ENCODE data around the gene TSEN15.

DNA sequence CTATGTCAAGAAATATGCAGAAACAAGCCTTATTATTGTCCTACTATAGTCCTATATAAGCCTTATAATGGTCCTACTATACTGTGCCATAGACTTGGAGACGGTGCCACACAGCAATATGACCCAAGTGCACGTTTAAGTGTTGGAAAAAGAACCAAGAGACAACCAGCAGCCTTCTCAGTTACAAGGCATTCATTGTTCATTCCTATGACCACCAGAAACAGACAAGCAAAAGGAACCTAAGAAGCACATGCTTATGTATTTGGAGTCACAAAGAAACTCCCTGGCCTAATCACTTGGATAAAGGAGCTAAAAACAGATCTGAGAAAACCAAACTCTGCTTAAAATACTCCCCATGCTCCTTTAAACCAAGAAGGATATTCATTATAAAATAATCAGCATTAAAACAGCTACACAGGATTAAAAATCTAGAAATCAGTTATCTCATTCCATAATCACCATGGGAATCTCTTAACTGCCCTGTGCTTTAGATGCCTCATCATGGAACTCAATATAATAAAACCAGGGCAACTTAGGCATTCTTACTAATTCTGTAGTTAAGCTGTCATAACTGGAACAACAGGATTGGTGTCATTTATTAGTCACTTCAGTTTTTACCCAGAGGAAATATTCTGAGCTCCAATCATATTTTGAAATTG lies 21.0 kb upstream of the TSEN15 start:
- TF ChIP-seq, protein P1, sequence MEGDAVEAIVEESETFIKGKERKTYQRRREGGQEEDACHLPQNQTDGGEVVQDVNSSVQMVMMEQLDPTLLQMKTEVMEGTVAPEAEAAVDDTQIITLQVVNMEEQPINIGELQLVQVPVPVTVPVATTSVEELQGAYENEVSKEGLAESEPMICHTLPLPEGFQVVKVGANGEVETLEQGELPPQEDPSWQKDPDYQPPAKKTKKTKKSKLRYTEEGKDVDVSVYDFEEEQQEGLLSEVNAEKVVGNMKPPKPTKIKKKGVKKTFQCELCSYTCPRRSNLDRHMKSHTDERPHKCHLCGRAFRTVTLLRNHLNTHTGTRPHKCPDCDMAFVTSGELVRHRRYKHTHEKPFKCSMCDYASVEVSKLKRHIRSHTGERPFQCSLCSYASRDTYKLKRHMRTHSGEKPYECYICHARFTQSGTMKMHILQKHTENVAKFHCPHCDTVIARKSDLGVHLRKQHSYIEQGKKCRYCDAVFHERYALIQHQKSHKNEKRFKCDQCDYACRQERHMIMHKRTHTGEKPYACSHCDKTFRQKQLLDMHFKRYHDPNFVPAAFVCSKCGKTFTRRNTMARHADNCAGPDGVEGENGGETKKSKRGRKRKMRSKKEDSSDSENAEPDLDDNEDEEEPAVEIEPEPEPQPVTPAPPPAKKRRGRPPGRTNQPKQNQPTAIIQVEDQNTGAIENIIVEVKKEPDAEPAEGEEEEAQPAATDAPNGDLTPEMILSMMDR (conservative IDR thresholded peaks at IDR 0.05; ENCODE audit: low read depth in 2 of 2), result no peak
- TF ChIP-seq STAT1 (IDR thresholded peaks at IDR 0.05; ENCODE audit: unreplicated experiment) (no peak), EZH2 (IDR thresholded peaks at IDR 0.05; ENCODE audit: low read depth, unreplicated experiment) (no peak), POLR2AphosphoS5 (IDR thresholded peaks at IDR 0.05; ENCODE audit: low read depth) (no peak), CREB1 (CRISPR knock-in tag; IDR thresholded peaks at IDR 0.05; ENCODE audit: low read depth) (no peak), EZH2phosphoT487 (IDR thresholded peaks at IDR 0.05; ENCODE audit: unreplicated experiment) (no peak), ZNF114 (CRISPR knock-in tag; IDR thresholded peaks at IDR 0.05) (no peak)
- TF ChIP-seq, protein P2, sequence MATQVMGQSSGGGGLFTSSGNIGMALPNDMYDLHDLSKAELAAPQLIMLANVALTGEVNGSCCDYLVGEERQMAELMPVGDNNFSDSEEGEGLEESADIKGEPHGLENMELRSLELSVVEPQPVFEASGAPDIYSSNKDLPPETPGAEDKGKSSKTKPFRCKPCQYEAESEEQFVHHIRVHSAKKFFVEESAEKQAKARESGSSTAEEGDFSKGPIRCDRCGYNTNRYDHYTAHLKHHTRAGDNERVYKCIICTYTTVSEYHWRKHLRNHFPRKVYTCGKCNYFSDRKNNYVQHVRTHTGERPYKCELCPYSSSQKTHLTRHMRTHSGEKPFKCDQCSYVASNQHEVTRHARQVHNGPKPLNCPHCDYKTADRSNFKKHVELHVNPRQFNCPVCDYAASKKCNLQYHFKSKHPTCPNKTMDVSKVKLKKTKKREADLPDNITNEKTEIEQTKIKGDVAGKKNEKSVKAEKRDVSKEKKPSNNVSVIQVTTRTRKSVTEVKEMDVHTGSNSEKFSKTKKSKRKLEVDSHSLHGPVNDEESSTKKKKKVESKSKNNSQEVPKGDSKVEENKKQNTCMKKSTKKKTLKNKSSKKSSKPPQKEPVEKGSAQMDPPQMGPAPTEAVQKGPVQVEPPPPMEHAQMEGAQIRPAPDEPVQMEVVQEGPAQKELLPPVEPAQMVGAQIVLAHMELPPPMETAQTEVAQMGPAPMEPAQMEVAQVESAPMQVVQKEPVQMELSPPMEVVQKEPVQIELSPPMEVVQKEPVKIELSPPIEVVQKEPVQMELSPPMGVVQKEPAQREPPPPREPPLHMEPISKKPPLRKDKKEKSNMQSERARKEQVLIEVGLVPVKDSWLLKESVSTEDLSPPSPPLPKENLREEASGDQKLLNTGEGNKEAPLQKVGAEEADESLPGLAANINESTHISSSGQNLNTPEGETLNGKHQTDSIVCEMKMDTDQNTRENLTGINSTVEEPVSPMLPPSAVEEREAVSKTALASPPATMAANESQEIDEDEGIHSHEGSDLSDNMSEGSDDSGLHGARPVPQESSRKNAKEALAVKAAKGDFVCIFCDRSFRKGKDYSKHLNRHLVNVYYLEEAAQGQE (IDR thresholded peaks at IDR 0.05; ENCODE audit: unreplicated experiment), result no peak

Measured in GM23338 (cell line).